NT2/D1 (cell line): ENCODE data around the gene TMEM132D.

Experiments
- DNase-seq: peaks from one replicate; pipeline ENCODE4 v3.0.0-alpha.2; 2011; ENCODE audit warnings: low read depth, low spot score
- H3K27me3 ChIP-seq: 2 replicates; pipeline ENCODE4 v1.6.0; 2011; ENCODE audit warnings: mild to moderate bottlenecking; ENCODE audit not compliant: insufficient read length, insufficient read depth
- H3K36me3 ChIP-seq: 2 replicates; pipeline ENCODE4 v1.6.1; 2011; ENCODE audit warnings: mild to moderate bottlenecking, low read length, mixed read lengths; ENCODE audit not compliant: insufficient read depth, insufficient read length
- H3K4me1 ChIP-seq: 2 replicates; pipeline ENCODE4 v1.5.1; 2011; ENCODE audit not compliant: insufficient read depth, insufficient read length
- H3K4me3 ChIP-seq: 2 replicates; pipeline ENCODE4 v1.5.1; 2011; ENCODE audit warnings: low read depth; ENCODE audit not compliant: insufficient read length
- H3K9ac ChIP-seq: 2 replicates; pipeline ENCODE4 v1.6.0; 2011; ENCODE audit warnings: low read depth; ENCODE audit not compliant: insufficient read length
- H3K9me3 ChIP-seq: 2 replicates; pipeline ENCODE4 v1.5.1; 2011; ENCODE audit warnings: mild to moderate bottlenecking, low read length; ENCODE audit not compliant: insufficient read depth
- SUZ12 ChIP-seq: IDR thresholded peaks from 2 replicates; pipeline ENCODE4 v1.6.1; 2011; ENCODE audit not compliant: insufficient read length, insufficient read depth; ENCODE audit errors: extremely low read depth
- YY1 ChIP-seq: IDR thresholded peaks from 2 replicates; pipeline ENCODE4 v1.6.1; 2011; ENCODE audit not compliant: insufficient read length, insufficient read depth
- ZNF274 ChIP-seq: IDR thresholded peaks from 2 replicates; pipeline ENCODE4 v1.6.1; 2011; ENCODE audit warnings: mild to moderate bottlenecking, low read depth, low read length

The TMEM132D gene

DNA sequence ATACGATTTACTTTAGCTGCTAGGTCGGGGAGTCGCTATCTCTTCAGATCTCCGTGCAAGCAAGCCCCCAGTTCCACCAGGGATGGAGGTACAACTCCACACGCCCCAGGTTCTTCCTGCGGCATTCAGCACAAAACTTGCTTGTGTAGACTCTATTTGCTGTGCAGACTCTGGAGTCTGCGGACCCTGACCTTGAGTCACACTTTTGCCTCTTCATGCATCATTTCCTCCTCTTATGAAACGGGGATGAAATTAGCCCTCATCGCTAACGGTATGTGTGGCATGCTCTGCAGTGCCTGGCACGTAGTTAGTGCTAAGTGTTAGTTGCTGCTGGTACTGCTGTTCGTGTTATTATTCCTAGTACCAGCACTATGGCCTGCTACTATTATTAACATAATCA lies 84.4 kb downstream of the TMEM132D start:
- DNase-seq = no peak
- no peaks in the 10 kb centered on the region for H3K9me3 ChIP-seq
- H3K27me3 ChIP-seq = no peaks in the 10 kb centered on the region
- no peaks in the 10 kb centered on the region for H3K4me1 ChIP-seq
- TF ChIP-seq SUZ12 = no peak
- TF ChIP-seq ZNF274 = no peak
- TF ChIP-seq YY1 = no peak
- no peak overlapping the region for H3K9ac ChIP-seq
- no peak overlapping the region for H3K4me3 ChIP-seq
- H3K36me3 ChIP-seq = no peaks in the 10 kb centered on the region

DNA sequence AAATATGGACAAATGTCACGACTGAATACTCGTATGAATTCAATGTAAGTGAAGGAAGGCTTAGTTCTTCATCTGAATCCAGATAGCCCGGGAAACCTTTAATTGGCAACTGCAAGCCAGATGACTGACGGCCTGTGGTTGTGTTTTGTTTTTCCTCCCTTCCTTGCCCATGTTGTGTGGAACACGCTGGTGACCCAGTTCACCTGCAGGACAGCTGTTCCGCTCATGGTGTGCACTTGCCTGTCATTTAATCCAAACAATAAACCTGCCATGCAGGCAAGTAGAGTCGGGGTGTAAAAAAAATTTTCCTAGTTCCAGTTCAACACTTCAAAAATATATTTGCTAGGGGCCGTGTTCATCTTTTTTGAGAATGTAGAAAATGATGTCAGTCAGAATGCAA lies 88.0 kb downstream of the TMEM132D start:
- Histone ChIP-seq H3K9me3 (no peaks in the 10 kb centered on the region), H3K4me1 (no peaks in the 10 kb centered on the region), H3K4me3 (no peak overlapping the region), H3K27me3 (no peaks in the 10 kb centered on the region), H3K9ac (no peak overlapping the region), H3K36me3 (no peaks in the 10 kb centered on the region)
- no peak for DNase-seq
- no peak for TF ChIP-seq YY1
- TF ChIP-seq SUZ12 = no peak
- TF ChIP-seq ZNF274 = no peak

GRCh38 chr12:129811963-129812362 lies 91.9 kb downstream of the TMEM132D start:
- TF ChIP-seq ZNF274 (no peak), SUZ12 (no peak)
- Histone ChIP-seq H3K36me3 (no peaks in the 10 kb centered on the region), H3K4me3 (no peak overlapping the region), H3K9ac (no peak overlapping the region), H3K4me1 (no peaks in the 10 kb centered on the region), H3K27me3 (no peaks in the 10 kb centered on the region), H3K9me3 (no peaks in the 10 kb centered on the region)
- DNase-seq = no peak

DNA sequence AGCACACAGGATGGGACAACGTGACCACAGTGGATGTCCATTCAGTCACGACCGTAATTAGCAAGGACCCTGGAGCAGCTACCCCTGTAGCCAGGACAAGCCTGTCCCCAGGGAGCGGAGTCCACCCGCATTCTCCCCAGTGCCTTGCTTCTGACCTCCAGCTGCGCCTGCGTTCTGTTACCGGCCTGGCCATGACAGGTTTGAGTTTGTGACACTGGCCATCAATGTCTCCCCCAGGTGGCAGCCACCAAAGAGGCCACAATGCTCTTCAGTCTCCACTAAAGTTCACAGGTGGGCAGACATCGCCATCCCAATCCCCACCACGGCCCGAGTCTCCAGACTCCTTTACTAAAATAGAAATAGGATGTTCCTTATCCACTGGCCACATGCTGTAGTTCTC lies 96.7 kb downstream of the TMEM132D start:
- no peak for TF ChIP-seq YY1
- no peak for TF ChIP-seq ZNF274
- TF ChIP-seq SUZ12 = no peak
- no peak overlapping the region for H3K4me3 ChIP-seq
- H3K9ac ChIP-seq = no peak overlapping the region

DNA sequence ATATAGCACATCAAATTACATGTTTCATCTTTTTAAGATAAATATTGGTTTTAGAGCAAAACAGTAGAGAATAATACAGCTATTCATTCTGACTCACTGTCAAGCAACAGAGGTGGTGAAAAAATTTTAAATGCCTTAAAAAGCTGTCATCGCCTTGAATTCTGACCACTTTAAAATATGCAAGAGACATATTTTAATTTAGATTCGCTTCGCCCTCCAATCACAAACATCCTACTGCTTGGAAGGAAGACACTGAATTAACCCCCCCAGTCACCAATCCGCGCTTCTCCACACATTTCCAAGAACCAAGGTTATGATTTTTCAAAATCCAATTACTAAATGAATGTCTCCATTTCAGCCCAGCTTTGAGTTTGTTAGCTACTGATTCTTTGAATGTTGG lies 112.4 kb downstream of the TMEM132D start:
- TF ChIP-seq SUZ12 (no peak), ZNF274 (no peak), YY1 (no peak)
- Histone ChIP-seq H3K4me3 (no peak overlapping the region), H3K36me3 (no peaks in the 10 kb centered on the region), H3K9me3 (no peaks in the 10 kb centered on the region), H3K9ac (no peak overlapping the region), H3K4me1 (no peaks in the 10 kb centered on the region), H3K27me3 (no peaks in the 10 kb centered on the region)
- no peak for DNase-seq

More for the DNA sequence above, 96.7 kb downstream of the TMEM132D start:
- no peak for DNase-seq
- no peaks in the 10 kb centered on the region for H3K36me3 ChIP-seq
- no peaks in the 10 kb centered on the region for H3K4me1 ChIP-seq
- H3K27me3 ChIP-seq = no peaks in the 10 kb centered on the region
- H3K9me3 ChIP-seq = no peaks in the 10 kb centered on the region

DNA sequence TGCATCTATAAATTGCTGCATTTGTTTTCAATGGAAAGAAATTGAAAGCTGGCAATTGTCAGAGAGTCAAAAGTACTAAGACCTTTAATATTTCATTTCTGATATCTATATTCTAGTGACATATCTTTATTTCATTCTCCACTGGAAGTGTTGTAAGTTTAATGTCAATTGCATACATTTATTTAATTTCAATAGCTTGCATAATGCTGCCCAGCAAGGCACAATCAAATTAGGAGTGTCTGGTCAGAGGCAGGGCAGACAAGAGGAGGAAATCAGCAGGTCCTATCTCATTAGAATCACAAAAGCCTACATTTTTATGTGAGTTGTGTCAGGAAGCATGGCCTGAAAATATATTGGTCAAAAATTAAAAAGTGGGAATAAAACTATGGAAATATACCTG lies 112.9 kb downstream of the TMEM132D start:
- Histone ChIP-seq H3K36me3 (no peaks in the 10 kb centered on the region), H3K27me3 (no peaks in the 10 kb centered on the region)

DNA sequence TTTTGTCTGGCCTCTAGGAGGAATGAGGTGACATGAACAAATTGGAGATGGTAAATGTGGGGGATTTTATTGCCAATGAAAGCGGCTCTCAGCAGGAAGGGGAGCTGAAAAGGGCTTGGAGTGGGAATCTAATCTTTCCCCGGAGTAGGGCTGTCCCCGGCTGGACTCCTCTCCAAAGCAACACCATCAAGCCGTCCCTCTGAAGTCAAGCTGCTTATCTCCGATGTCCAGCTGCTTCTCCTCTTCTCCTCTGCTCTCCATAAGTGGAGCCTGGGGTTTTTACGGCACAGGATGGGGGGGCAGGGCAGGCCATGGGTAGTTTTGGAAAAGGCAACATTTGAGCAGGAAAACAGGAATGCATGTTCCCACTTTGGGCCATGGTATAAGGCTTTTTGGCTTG lies 113.5 kb downstream of the TMEM132D start:
- TF ChIP-seq YY1 (no peak), ZNF274 (no peak), SUZ12 (no peak)
- Histone ChIP-seq H3K4me1 (no peaks in the 10 kb centered on the region), H3K27me3 (no peaks in the 10 kb centered on the region), H3K9me3 (0 out of 2 replicates have a peak, but pooled peaks cover 4% of the 10 kb centered on the region), H3K36me3 (no peaks in the 10 kb centered on the region), H3K9ac (no peak overlapping the region), H3K4me3 (no peak overlapping the region)
- DNase-seq = no peak

More for the DNA sequence above, 112.9 kb downstream of the TMEM132D start:
- Histone ChIP-seq H3K9ac (no peak overlapping the region), H3K9me3 (0 out of 2 replicates have a peak, but pooled peaks cover 2% of the 10 kb centered on the region), H3K4me1 (no peaks in the 10 kb centered on the region), H3K4me3 (no peak overlapping the region)
- no peak for DNase-seq
- TF ChIP-seq YY1 (no peak), SUZ12 (no peak), ZNF274 (no peak)

DNA sequence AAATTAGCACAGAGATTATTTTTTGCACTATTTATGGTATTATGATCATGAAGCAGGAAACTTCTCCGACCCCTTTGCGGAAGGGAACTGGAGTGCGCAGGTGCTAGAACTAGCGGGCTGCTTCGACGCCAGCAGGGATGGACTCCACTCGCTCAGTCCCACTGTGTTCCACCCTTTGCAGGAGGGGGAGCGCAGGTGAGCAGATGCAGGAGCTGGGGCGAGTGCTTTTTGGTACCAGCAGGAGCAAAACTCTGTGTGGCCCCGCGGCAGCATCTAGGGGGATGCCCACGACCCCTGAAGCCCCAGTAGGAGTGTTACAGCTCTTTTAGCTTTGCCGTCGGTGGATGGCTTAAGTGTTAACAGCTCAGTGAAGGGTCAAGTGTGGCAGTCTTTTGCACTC lies 113.9 kb downstream of the TMEM132D start:
- Histone ChIP-seq H3K36me3 (no peaks in the 10 kb centered on the region), H3K27me3 (no peaks in the 10 kb centered on the region), H3K9ac (no peak overlapping the region), H3K4me3 (no peak overlapping the region), H3K9me3 (0 out of 2 replicates have a peak, but pooled peaks cover 4% of the 10 kb centered on the region), H3K4me1 (no peaks in the 10 kb centered on the region)
- DNase-seq = no peak
- TF ChIP-seq YY1 = no peak
- TF ChIP-seq SUZ12 = no peak
- no peak for TF ChIP-seq ZNF274
